SK-N-SH (cell line): ENCODE data around the gene NME2. TPM values are rescaled to one million over a fixed set of nuclear protein-coding genes. Genes with fewer than 3 reads are reported as not detected.

Source experiments
- CTCF ChIA-PET: fragments of 300-600, 350-600 bp; formaldehyde crosslinking; extraction: SDS; loops from one replicate; lab custom pipeline; 2021; lab: Yijun Ruan, JAX
- POLR2A ChIA-PET: fragments of 350-600 bp; sonication (Branson Sonifier 250); formaldehyde crosslinking; extraction: SDS; loops from one replicate; lab custom pipeline; 2020; ENCODE audit warnings: antibody characterized with exemption, inconsistent platforms; lab: Yijun Ruan, JAX
- DNase-seq: peaks from one replicate; pipeline ENCODE4 v3.0.0; 2012
- H2AFZ ChIP-seq: fragments of 200-600 bp; sonication (generic); 2 replicates; pipeline ENCODE4 v1.8.1; 2016; ENCODE audit warnings: antibody characterized with exemption, mild to moderate bottlenecking, low read depth
- H3F3A ChIP-seq: fragments of 200-600 bp; sonication (generic); replicated peaks from 2 replicates; pipeline ENCODE3; 2016; ENCODE audit warnings: antibody characterized with exemption, mild to moderate bottlenecking; ENCODE audit not compliant: insufficient read depth
- H3K27ac ChIP-seq, 2 experiments: fragments of 200-500 bp in 1 of 2; fragments of 200-600 bp in 1 of 2; sonication (Bioruptor generic) in 1 of 2; sonication (generic), shearing (Covaris generic) in 1 of 2; 2 replicates each; pipeline versions ENCODE4 v1.5.1 to v1.6.1; 2014 to 2016; ENCODE audit warnings: low read depth in 2 of 2, inconsistent platforms in 1 of 2, low read length in 1 of 2, mild to moderate bottlenecking in 1 of 2, mixed read lengths in 1 of 2
- H3K27me3 ChIP-seq: fragments of 200-600 bp; sonication (generic), shearing (Covaris generic); 2 replicates; pipeline ENCODE4 v1.6.1; 2016; ENCODE audit warnings: mixed run types; ENCODE audit not compliant: insufficient read depth
- H3K36me3 ChIP-seq, 2 experiments: fragments of 200-500 bp in 1 of 2; fragments of 200-600 bp in 1 of 2; sonication (Bioruptor generic) in 1 of 2; sonication (generic) in 1 of 2; replicated peaks in 1 of 2; 2 replicates each; pipeline versions ENCODE3 to v1.5.1; 2014 to 2016; ENCODE audit warnings: low read length in 1 of 2, mild to moderate bottlenecking in 1 of 2; ENCODE audit not compliant: insufficient read depth in 2 of 2, control insufficient read depth in 1 of 2
- H3K4me1 ChIP-seq, 2 experiments: fragments of 200-500 bp in 1 of 2; fragments of 200-600 bp in 1 of 2; sonication (Bioruptor generic) in 1 of 2; sonication (generic), shearing (Covaris generic) in 1 of 2; 2 replicates each; pipeline versions ENCODE4 v1.5.1 to v1.6.1; 2014 to 2016; ENCODE audit warnings: low read depth in 1 of 2, low read length in 1 of 2, mixed run types in 1 of 2; ENCODE audit not compliant: insufficient read depth in 2 of 2, control insufficient read depth in 1 of 2
- H3K4me2 ChIP-seq: fragments of 200-600 bp; sonication (generic), shearing (Covaris generic); 2 replicates; pipeline ENCODE4 v1.6.1; 2017; ENCODE audit warnings: mixed run types
- H3K4me3 ChIP-seq, 2 experiments: fragments of 200-500 bp in 1 of 2; fragments of 200-600 bp in 1 of 2; sonication (Bioruptor generic) in 1 of 2; sonication (generic), shearing (Covaris generic) in 1 of 2; 2 replicates each; pipeline versions ENCODE4 v1.5.1 to v1.8.1; 2014 to 2016; ENCODE audit warnings: low read depth in 2 of 2, inconsistent platforms in 1 of 2, low read length in 1 of 2, mild to moderate bottlenecking in 1 of 2, mixed read lengths in 1 of 2, moderate library complexity in 1 of 2
- H3K79me2 ChIP-seq: fragments of 200-600 bp; sonication (generic); 2 replicates; pipeline ENCODE4 v1.8.1; 2017; ENCODE audit warnings: mild to moderate bottlenecking; ENCODE audit not compliant: insufficient read depth
- H3K9ac ChIP-seq: fragments of 200-600 bp; sonication (generic); 2 replicates; pipeline ENCODE4 v1.6.1; 2017; ENCODE audit warnings: mixed run types
- H3K9me2 ChIP-seq: fragments of 200-600 bp; sonication (generic); 2 replicates; pipeline ENCODE4 v1.6.1; 2017; ENCODE audit warnings: mixed run types
- H3K9me3 ChIP-seq: fragments of 200-600 bp; sonication (generic); 2 replicates; pipeline ENCODE4 v1.6.1; 2017; ENCODE audit warnings: mixed run types, mild to moderate bottlenecking, moderate library complexity
- H4K20me1 ChIP-seq: fragments of 200-600 bp; sonication (generic); 2 replicates; pipeline ENCODE4 v1.6.1; 2017; ENCODE audit warnings: mild to moderate bottlenecking, mixed run types; ENCODE audit not compliant: insufficient read depth
- CHD2 ChIP-seq: fragments of 150-350 bp; IDR thresholded peaks from 2 replicates; pipeline ENCODE4 v1.6.1; 2018; ENCODE audit warnings: low read length; ENCODE audit not compliant: partially characterized antibody
- ELF1 ChIP-seq: IDR thresholded peaks from 2 replicates; pipeline ENCODE4 v1.4.0; 2012
- FOXJ3 ChIP-seq: sonication (generic); formaldehyde crosslinking; IDR thresholded peaks from 2 replicates; pipeline ENCODE4 v1.5.1; 2020; ENCODE audit warnings: mild to moderate bottlenecking, missing genetic modification reagents
- MXI1 ChIP-seq: IDR thresholded peaks from 2 replicates; pipeline ENCODE4 v1.6.1; 2012; ENCODE audit warnings: mild to moderate bottlenecking, low read depth, low read length, improper control_type of control experiment
- NFIC ChIP-seq: IDR thresholded peaks from 2 replicates; pipeline ENCODE4 v1.4.0; 2012; ENCODE audit warnings: borderline replicate concordance
- NRF1 ChIP-seq: IDR thresholded peaks from 2 replicates; pipeline ENCODE4 v1.6.1; 2012; ENCODE audit warnings: low read depth, mild to moderate bottlenecking, low read length
- SIN3A ChIP-seq: IDR thresholded peaks from 2 replicates; pipeline ENCODE4 v1.6.1; 2012; ENCODE audit warnings: low read depth, mild to moderate bottlenecking, low read length, moderate library complexity, borderline replicate concordance
- TEAD4 ChIP-seq: IDR thresholded peaks from 2 replicates; pipeline ENCODE4 v1.4.0; 2012; ENCODE audit warnings: mild to moderate bottlenecking, borderline replicate concordance; ENCODE audit not compliant: insufficient read depth
- WGBS: methylation state at CpG from one replicate; pipeline ENCODE4 v1.1.6; 2017; ENCODE audit warnings: low lambda C conversion rate; 5-methylcytosine and 5-hydroxymethylcytosine counted together
- polyA plus RNA-seq, 3 experiments: library from polyadenylated mRNA; depleted of rRNA; stranded (reverse); fragments of >200 nt; gene quantifications; 2 replicates each; pipeline ENCODE4 v1.2.3, GENCODE V29; 2012
- TF ChIP-seq, protein P1 (sequence below): fragments of 150-350 bp; IDR thresholded peaks from 2 replicates; pipeline ENCODE4 v1.6.1; 2017; ENCODE audit warnings: antibody characterized with exemption, low read length, low read depth, borderline replicate concordance
- TF ChIP-seq, protein P2 (sequence below): IDR thresholded peaks from 2 replicates; pipeline ENCODE4 v1.6.1; 2012; ENCODE audit warnings: mild to moderate bottlenecking, low read depth, low read length, moderate library complexity

Gene NME2
- polyA plus RNA-seq, 1 of the 3 experiments (the other 2 are of a cell fraction): 1,446 TPM

DNA sequence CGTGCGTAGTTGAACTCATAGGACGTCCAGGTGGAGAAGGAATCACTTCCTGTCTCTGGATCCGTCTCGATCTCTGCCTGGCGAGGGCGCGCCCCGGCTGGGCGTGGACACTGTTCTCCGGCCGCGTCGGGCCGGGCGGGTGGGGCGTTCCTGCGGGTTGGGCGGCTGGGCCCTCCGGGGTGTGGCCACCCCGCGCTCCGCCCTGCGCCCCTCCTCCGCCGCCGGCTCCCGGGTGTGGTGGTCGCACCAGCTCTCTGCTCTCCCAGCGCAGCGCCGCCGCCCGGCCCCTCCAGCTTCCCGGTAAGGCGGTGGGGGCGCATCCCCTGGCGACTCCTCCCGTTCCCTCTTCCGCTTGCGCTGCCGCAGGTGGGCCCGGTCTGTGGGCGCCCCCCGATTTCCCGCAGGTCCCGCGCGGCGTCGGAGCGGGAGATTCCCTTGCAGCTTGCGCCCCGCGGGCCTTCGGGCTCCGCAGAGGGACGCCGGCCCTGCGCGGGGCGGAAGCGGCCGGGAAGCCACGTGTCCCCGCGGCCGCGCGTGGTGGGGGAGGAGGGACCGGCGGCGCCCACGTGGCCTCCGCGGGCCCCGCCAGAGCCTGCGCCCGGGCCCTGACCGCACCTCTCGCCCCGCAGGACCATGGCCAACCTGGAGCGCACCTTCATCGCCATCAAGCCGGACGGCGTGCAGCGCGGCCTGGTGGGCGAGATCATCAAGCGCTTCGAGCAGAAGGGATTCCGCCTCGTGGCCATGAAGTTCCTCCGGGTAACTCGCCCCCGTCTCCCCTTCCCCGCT lies at the start of gene NME2 (continued):
- TF ChIP-seq FOXJ3 (CRISPR knock-in tag) (no peak), ELF1 (peak; percentile 17; the same call in 1 of the 2 replicates), SIN3A (0 out of 2 replicates have a peak, but pooled peaks have one; percentile 7), TEAD4 (0 out of 2 replicates have a peak, but pooled peaks have one; percentile 8), NRF1 (0 out of 2 replicates have a peak, but pooled peaks have one; percentile 32)
- TF ChIP-seq, protein P1, sequence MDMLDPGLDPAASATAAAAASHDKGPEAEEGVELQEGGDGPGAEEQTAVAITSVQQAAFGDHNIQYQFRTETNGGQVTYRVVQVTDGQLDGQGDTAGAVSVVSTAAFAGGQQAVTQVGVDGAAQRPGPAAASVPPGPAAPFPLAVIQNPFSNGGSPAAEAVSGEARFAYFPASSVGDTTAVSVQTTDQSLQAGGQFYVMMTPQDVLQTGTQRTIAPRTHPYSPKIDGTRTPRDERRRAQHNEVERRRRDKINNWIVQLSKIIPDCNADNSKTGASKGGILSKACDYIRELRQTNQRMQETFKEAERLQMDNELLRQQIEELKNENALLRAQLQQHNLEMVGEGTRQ: peak; percentile 68; the same call in 1 of the 2 replicates
- TF ChIP-seq, protein P2, sequence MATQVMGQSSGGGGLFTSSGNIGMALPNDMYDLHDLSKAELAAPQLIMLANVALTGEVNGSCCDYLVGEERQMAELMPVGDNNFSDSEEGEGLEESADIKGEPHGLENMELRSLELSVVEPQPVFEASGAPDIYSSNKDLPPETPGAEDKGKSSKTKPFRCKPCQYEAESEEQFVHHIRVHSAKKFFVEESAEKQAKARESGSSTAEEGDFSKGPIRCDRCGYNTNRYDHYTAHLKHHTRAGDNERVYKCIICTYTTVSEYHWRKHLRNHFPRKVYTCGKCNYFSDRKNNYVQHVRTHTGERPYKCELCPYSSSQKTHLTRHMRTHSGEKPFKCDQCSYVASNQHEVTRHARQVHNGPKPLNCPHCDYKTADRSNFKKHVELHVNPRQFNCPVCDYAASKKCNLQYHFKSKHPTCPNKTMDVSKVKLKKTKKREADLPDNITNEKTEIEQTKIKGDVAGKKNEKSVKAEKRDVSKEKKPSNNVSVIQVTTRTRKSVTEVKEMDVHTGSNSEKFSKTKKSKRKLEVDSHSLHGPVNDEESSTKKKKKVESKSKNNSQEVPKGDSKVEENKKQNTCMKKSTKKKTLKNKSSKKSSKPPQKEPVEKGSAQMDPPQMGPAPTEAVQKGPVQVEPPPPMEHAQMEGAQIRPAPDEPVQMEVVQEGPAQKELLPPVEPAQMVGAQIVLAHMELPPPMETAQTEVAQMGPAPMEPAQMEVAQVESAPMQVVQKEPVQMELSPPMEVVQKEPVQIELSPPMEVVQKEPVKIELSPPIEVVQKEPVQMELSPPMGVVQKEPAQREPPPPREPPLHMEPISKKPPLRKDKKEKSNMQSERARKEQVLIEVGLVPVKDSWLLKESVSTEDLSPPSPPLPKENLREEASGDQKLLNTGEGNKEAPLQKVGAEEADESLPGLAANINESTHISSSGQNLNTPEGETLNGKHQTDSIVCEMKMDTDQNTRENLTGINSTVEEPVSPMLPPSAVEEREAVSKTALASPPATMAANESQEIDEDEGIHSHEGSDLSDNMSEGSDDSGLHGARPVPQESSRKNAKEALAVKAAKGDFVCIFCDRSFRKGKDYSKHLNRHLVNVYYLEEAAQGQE: no peak
- TF ChIP-seq, all 33 proteins: peak for 14

DNA sequence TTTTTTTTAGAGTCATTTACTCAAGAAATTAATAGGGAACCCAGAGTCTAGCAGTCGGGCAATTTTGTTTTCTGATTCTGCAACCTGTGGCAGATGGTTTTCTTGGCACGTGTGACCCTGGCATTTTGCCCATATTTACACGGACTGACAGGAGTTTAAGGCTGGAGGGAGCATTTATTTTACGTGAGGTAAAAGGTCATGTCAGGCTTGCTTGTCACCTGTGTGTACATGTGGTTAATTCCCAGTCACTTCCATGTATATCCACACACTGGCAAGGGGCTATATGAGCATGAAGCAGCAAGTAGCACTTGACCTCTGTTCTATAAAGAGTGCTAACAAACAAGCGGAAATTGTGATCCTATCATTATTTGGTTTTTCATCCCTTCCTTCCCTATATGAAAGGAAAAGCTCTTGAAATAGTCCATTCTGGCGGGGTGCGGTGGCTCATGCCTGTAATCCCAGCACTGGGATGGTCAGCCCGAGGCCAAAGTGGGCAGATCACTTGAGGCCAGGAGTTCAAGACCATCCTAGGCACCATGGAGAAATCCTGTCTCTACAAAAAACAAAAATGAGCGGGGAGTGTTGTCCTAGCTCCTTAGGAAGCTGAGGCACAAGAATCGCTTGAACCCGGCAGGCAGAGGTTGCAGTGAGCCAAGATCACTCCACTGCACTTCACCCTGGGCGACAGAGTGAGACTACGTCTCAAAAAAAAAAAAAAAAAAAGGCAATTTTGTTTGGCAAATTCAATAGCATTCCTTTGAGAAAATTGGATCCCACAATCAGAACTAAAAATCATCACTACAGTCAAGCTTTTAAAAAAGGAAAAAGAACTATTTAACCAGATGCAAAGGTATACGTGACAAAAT lies 47.6 kb upstream of the NME2 start:
- Histone ChIP-seq H3K9me3 (no peaks in the 10 kb centered on the region), H3K4me1 (peaks cover 9 to 12% of the 10 kb centered on the region in 2 experiments), H3K4me3 (peak overlapping the region; percentile 73 to 86; a peak in 3 of 4 replicates), H3K4me2 (peak overlapping the region; percentile 87), H3K9ac (peak overlapping the region; percentile 96; the same call in 1 of the 2 replicates), H2AFZ (no peak overlapping the region), H3K9me2 (no peaks in the 10 kb centered on the region)
- WGBS: 77% methylated on average over 14 of the region's 14 CpGs
- POLR2A ChIA-PET: interaction anchor here (0.9 to 2.2 kb wide), 2 partner anchors 252 kb away, joined by 3 to 7 read pairs; partner anchors contain the start of gene TOB1
- DNase-seq: peak; percentile 25
- peak; percentile 35; the same call in 1 of the 2 replicates for TF ChIP-seq NFIC
- TF ChIP-seq MXI1: peak; percentile 85
- TF ChIP-seq CHD2: no peak
- TF ChIP-seq, all 33 proteins: peak for 2
- H4K20me1 ChIP-seq: peaks cover 65% of the 10 kb centered on the region
- no peak overlapping the region for H3K27ac ChIP-seq
- peaks cover 70% of the 10 kb centered on the region for H3K79me2 ChIP-seq
- CTCF ChIA-PET: interaction anchor here (0.9 to 3.9 kb wide), 7 partner anchors 9 to 266 kb away, joined by 3 to 25 read pairs (median 5); partner anchors contain the start of gene NME1
- H3K36me3 ChIP-seq: peaks cover 0 to 15% of the 10 kb centered on the region in 2 experiments
- no peaks in the 10 kb centered on the region for H3K27me3 ChIP-seq
- peaks cover 10% of the 10 kb centered on the region for H3F3A ChIP-seq
